Astrocyte of the cerebellum (primary cell): ENCODE data around the gene EFCAB12.

Experiments
- DNase-seq: peaks from one replicate; pipeline ENCODE4 v3.0.0-alpha.2; 2011; ENCODE audit warnings: low read depth
- H3K4me3 ChIP-seq: 2 replicates; pipeline ENCODE4 v1.5.1; 2011; ENCODE audit warnings: mild to moderate bottlenecking, low read depth, low read length, moderate library complexity
- CTCF ChIP-seq: IDR thresholded peaks from 2 replicates; pipeline ENCODE4 v1.5.1; 2012; ENCODE audit warnings: low read length, low read depth, moderate library complexity, mild to moderate bottlenecking; ENCODE audit errors: missing control alignments
- in situ Hi-C: cut with HindIII; loops from 2 replicates; pipeline ENCODE4 v1.10.0; 2017; ENCODE audit warnings: low sequenced_read_pairs

EFCAB12 gene

DNA sequence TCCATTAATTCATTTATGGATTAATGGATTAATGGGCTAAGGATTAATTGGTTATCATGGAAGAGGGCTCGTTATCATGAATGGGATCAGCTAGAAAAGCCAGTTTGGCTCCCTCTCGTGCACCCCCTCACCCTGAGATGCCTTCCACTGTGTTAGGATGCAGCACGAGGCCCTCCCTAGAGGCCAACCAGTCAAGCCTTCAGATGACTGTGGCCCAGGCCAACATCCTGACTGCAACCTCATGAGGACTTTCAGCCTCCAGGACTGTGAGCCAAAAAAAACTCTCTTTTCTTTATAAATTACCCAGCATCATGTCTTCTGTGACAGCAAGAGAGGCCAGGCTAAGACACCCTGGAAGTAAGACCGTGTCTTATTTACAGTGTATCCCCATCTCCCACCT is 9.0 kb downstream of the EFCAB12 start:
- H3K4me3 ChIP-seq: no peak overlapping the region
- DNase-seq: no peak
- no peak for TF ChIP-seq CTCF
- in situ Hi-C loops: no loop called here

- no peak for TF ChIP-seq CTCF
- in situ Hi-C loops: no loop called here
- H3K4me3 ChIP-seq: no peak overlapping the region
- no peak for DNase-seq
Measured at GRCh38 chr3:129418041-129418973, 10.1 kb downstream of the EFCAB12 start.

DNA sequence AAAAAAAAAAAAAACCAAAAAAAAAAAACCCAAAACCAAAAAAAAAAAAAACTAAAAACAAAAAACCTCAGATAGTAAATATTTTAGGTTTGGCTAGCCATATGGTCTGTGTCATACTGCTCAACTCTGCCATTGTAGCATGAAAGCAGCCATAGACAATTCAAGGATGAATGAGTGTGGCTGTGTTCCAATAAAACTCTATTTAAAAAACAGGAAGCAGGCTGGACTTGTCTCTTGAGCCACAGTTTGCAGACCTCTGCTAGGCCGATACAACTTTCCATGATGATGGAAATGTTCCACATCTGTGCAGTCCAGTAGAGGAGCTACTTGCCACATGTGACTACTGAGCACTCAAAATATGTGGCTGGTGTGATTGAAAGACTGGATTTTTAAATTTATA is 11.1 kb downstream of the EFCAB12 start:
- no peak for DNase-seq
- no peak for TF ChIP-seq CTCF
- in situ Hi-C loops: no loop called here
- H3K4me3 ChIP-seq: no peak overlapping the region

- no peak overlapping the region for H3K4me3 ChIP-seq
- in situ Hi-C loops: no loop called here
- no peak for DNase-seq
- TF ChIP-seq CTCF: no peak
Measured at GRCh38 chr3:129416415-129416814, 12.0 kb downstream of the EFCAB12 start.

GRCh38 chr3:129415830-129416229 is 12.6 kb downstream of the EFCAB12 start:
- H3K4me3 ChIP-seq: no peak overlapping the region
- in situ Hi-C loops: no loop called here
- TF ChIP-seq CTCF: no peak
- DNase-seq: no peak

GRCh38 chr3:129415378-129415777 is 13.1 kb downstream of the EFCAB12 start:
- no peak for DNase-seq
- in situ Hi-C loops: no loop called here
- H3K4me3 ChIP-seq: no peak overlapping the region
- no peak for TF ChIP-seq CTCF
